Measurements from ENCODE around the gene IQGAP1.
A peak's percentile ranks its signal among the peaks of the same experiment; 100 is the strongest.
"Not testable (repeated sequence)": the region's sequence is repeated elsewhere in the genome, so short reads cannot be mapped to it uniquely, and the experiment has no call there.

Gene IQGAP1

DNA sequence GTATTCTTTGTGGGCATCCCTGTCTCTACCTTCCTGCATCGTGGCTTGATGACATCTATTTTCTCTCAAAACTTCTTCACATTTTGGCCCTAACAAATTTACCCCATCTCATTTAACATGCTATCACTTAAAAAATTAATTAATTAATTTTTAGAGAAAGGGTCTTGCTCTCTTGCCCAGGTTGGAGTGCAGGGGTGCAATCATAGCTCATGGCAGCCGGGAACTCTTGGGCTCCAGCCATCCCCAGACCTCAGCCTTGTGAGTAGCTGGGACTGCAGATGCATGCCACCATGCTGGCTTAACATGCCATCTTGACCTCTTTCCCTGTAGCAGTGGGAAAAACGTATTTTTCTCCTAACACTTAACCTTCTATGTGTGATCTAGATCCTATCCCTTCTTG, 20.6 kb downstream of the IQGAP1 start:
- in situ Hi-C loops (cut with MboI; ENCODE audit: low sequenced_read_pairs) = no loop called here
- Histone ChIP-seq H3K4me1 (peaks cover 64% of the 10 kb centered on the region), H3K9me3 (no peaks in the 10 kb centered on the region), H3K27me3 (ENCODE audit: low read depth) (no peaks in the 10 kb centered on the region), H3K4me3 (no peak overlapping the region), H3K36me3 (replicated peaks) (0 out of 2 replicates have a peak, but pooled peaks cover 3% of the 10 kb centered on the region)
- no peak for DNase-seq (ENCODE audit: low spot score in 2 of 2)

DNA sequence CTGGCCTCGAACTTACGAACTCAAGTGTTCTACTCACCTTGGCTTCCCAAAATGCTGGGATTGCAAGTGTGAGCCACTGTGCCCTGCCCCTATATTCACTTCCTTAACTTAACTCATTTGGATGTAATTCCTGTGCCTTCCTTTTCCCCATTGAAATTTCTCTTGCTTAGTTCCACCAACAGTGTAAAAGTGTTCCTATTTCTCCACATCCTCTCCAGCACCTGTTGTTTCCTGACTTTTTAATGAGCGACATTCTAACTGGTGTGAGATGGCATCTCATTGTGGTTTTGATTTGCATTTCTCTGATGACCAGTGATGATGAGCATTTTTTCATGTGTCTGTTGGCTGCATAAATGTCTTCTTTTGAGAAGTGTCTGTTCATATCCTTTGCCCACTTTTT, 21.5 kb downstream of the IQGAP1 start:
- in situ Hi-C loops (cut with MboI; ENCODE audit: low sequenced_read_pairs); H3K36me3 ChIP-seq (replicated peaks); DNase-seq (ENCODE audit: low spot score in 2 of 2); H3K4me3 ChIP-seq; H3K27me3 ChIP-seq (ENCODE audit: low read depth); H3K9me3 ChIP-seq: not testable (repeated sequence)
- H3K4me1 ChIP-seq = peaks cover 62% of the 10 kb centered on the region

DNA sequence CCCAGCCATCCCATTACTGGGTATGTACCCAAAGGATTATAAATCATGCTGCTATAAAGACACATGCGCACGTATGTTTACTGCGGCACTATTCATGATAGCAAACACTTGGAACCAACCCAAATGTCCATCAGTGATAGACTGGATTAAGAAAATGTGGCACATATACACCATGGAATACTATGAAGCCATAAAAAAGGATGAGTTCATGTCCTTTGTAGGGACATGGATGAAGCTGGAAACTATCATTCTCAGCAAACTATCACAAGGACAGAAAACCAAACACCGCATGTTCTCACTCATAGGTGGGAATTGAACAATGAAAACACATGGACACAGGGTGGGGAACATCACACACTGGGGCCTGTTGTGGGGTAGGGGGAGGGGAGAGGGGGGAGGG, 22.3 kb downstream of the IQGAP1 start:
- DNase-seq (ENCODE audit: low spot score in 2 of 2); in situ Hi-C loops (cut with MboI; ENCODE audit: low sequenced_read_pairs); H3K27me3 ChIP-seq (ENCODE audit: low read depth); H3K4me3 ChIP-seq; H3K9me3 ChIP-seq; H3K36me3 ChIP-seq (replicated peaks): not testable (repeated sequence)
- peaks cover 56% of the 10 kb centered on the region for H3K4me1 ChIP-seq

DNA sequence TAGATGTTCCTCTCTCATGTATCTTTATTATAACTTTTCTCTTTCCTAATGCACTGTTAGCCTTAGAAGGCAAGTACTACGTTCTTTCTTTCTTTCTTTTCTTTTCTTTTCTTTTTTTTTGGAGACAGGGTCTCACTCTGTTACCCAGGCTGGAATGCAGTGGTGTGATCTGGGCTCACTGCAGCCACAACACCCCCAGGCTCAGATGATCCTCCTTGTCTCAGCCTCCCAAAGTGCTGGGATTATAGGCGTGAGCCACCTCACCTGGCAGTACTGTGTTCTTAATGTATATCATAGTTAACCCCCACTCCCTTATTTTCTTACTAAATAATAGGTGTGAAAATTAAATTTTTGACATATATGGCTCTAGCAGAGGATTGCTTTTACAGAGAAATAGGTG, 23.1 kb downstream of the IQGAP1 start:
- H3K27me3 ChIP-seq (ENCODE audit: low read depth) = no peaks in the 10 kb centered on the region
- no peak overlapping the region for H3K4me3 ChIP-seq
- H3K4me1 ChIP-seq = peaks cover 48% of the 10 kb centered on the region
- no peak for DNase-seq (ENCODE audit: low spot score in 2 of 2)
- H3K36me3 ChIP-seq (replicated peaks) = 0 out of 2 replicates have a peak, but pooled peaks cover 3% of the 10 kb centered on the region
- in situ Hi-C loops (cut with MboI; ENCODE audit: low sequenced_read_pairs) = no loop called here
- no peaks in the 10 kb centered on the region for H3K9me3 ChIP-seq

DNA sequence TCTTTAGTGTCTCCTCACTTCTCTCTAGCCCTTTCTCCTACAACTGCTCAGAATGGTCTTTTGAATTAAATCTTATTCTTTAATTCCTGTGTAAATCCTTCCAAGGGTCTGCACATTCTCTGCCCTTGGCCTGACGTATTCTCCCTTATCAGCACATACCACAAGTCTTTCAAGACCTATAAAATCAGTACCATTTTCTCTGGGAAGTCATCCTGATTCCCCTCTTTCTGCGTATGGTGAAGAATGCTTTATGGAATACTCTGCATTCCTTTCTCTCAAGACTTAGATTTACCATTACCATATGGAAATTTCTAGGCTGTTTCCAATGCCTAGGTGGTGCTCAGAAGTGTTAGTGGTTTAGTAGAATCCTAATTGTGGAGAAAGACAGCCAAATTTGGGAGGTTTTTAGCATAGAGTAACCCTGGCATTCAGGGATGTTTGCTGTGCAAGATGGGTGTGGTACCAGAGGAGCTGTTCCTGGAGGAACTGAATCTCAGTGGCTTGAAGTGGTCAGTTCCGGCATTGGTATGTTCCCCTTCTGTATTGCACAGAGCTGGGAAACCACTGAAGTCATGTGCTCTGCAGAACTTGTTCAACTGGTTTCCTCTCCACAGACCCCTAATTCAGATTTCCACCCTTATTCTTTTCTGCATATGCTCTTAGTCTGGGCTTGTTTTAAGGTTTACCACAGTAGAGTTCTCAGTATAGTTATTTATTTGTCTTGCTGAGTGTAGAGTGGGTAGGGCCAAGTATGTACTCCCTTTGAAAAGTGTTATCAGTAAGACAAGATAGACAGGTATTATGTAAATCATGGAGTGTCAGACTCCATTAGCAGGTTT, 24.5 kb downstream of the IQGAP1 start:
- H3K36me3 ChIP-seq (replicated peaks) = 0 out of 2 replicates have a peak, but pooled peaks cover 3% of the 10 kb centered on the region
- H3K27me3 ChIP-seq (ENCODE audit: low read depth) = no peaks in the 10 kb centered on the region
- in situ Hi-C loops (cut with MboI; ENCODE audit: low sequenced_read_pairs) = no loop called here
- H3K4me3 ChIP-seq = no peak overlapping the region
- H3K9me3 ChIP-seq = no peaks in the 10 kb centered on the region
- H3K4me1 ChIP-seq = peaks cover 34% of the 10 kb centered on the region
- DNase-seq (ENCODE audit: low spot score in 2 of 2) = peak in 1 of 2 experiments; percentile 50

DNA sequence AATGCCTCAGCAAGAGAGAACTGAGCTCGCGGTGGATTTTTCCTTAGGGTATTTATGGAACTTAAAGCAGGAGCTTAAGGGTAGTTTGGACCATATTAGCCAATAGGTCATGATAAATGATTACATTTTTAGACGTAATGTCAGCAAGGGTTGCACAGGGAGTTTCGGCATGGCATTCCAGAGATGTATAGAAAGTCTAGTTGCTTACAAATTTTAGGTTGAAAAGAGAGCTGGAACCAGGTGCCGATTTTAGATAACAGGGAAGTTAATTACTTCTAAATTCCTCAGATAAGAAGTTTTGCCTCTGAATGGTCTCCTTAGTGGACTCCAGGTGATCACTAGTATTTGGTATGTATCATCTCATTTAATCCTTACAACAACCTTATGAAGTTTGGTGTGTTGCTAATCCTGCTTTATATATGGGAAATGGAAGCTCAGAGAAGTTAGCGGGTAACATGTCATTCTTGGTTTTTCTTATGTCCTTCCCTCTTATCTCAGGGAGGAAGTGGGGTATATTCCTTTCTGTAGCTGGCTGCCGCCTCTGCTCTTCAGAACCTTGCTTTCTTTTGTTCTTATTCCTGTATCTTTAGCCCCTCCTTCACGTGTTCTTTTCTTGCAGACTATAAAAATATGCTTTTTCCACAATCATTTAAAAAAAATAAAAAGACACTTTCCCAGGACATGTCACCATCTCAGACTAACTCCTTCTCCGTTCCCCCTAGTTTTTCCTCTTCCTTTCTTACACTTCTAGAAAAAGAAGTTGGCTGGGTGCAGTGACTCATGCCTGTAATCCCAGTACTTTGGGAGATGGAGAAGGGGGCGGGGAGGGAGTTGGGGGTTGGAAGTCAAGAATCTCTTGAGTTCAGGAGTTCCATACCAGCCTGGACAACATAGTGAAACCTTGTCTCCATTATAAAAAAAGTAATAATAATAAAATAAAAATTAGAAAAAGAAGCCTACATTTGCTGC, 25.7 kb downstream of the IQGAP1 start:
- DNase-seq (ENCODE audit: low spot score in 2 of 2) = no peak
- in situ Hi-C loops (cut with MboI; ENCODE audit: low sequenced_read_pairs) = no loop called here
- peaks cover 25% of the 10 kb centered on the region for H3K4me1 ChIP-seq
- no peaks in the 10 kb centered on the region for H3K27me3 ChIP-seq (ENCODE audit: low read depth)
- no peaks in the 10 kb centered on the region for H3K9me3 ChIP-seq
- no peak overlapping the region for H3K4me3 ChIP-seq
- H3K36me3 ChIP-seq (replicated peaks) = 0 out of 2 replicates have a peak, but pooled peaks cover 3% of the 10 kb centered on the region

DNA sequence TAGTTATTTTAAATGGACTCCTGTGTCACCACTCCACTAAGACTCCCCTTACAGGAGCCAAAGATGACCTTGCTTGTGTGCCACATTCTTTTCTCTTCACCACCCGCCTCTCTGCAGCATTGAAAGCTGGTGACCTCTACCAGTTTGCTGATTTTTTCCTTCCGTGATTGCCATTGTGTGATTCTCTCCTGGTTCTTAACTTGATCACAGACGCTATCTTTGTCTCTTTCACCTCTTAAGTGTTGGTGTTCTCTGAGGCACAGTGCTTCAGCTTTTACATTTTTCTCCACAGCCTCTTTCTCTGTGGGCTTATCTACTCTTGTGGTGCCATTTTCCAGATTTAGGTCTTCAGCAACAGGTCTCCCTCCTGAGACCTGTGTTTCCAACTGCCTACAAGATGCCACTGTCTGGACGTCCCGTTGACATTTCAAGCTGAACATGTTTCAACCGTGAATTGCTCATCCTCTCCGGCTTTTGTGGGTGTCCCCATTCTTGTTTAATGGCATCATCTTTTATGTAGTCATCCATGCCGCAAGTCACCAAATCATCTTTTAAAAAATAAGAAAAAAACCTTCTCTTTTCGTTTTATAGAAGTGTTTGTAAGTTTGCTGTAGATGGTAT, 26.5 kb downstream of the IQGAP1 start:
- Histone ChIP-seq H3K27me3 (ENCODE audit: low read depth) (no peaks in the 10 kb centered on the region), H3K4me1 (peaks cover 30% of the 10 kb centered on the region), H3K4me3 (no peak overlapping the region), H3K9me3 (no peaks in the 10 kb centered on the region), H3K36me3 (replicated peaks) (0 out of 2 replicates have a peak, but pooled peaks cover 1% of the 10 kb centered on the region)
- DNase-seq (ENCODE audit: low spot score in 2 of 2) = no peak
- in situ Hi-C loops (cut with MboI; ENCODE audit: low sequenced_read_pairs) = no loop called here

DNA sequence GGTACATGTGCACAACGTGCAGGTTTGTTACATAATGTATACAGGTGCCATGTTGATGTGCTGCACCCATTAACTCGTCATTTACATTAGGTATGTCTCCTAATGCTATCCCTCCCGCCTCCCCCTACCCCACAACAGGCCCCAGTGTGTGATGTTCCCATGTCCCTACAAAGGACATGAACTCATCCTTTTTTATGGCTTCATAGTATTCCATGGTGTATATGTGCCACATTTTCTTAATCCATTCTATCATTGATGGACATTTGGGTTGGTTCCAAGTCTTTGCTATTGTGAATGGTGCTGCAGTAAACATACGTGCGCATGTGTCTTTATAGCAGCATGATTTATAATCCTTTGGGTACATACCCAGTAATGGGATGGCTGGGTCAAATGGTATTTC, 28.0 kb downstream of the IQGAP1 start:
- peaks cover 41% of the 10 kb centered on the region for H3K4me1 ChIP-seq
- H3K9me3 ChIP-seq; H3K4me3 ChIP-seq; H3K27me3 ChIP-seq (ENCODE audit: low read depth); in situ Hi-C loops (cut with MboI; ENCODE audit: low sequenced_read_pairs); H3K36me3 ChIP-seq (replicated peaks); DNase-seq (ENCODE audit: low spot score in 2 of 2): not testable (repeated sequence)

DNA sequence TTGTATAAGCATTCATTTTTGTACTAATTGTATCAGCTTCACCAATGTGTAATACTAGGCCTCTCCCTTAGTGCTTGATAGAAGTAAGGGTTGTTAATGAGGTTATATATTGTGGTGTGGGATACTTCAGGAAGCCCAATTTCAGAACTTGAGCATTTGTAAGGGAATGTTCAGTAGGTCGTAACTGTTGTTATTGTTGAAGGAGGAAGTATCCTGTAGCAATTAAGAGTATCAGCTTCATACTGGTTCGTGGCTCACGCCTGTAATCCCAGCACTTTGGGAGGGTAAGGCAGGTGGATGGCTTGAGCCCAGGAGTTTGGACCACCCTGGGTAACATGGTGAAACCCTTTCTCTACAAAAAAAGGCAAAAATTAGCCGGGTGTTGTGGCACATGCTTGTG, 30.6 kb downstream of the IQGAP1 start:
- DNase-seq (ENCODE audit: low spot score in 2 of 2) = no peak
- in situ Hi-C loops (cut with MboI; ENCODE audit: low sequenced_read_pairs) = no loop called here
- no peaks in the 10 kb centered on the region for H3K27me3 ChIP-seq (ENCODE audit: low read depth)
- H3K4me3 ChIP-seq = no peak overlapping the region
- H3K36me3 ChIP-seq (replicated peaks) = no peaks in the 10 kb centered on the region
- no peaks in the 10 kb centered on the region for H3K9me3 ChIP-seq
- peaks cover 20% of the 10 kb centered on the region for H3K4me1 ChIP-seq

DNA sequence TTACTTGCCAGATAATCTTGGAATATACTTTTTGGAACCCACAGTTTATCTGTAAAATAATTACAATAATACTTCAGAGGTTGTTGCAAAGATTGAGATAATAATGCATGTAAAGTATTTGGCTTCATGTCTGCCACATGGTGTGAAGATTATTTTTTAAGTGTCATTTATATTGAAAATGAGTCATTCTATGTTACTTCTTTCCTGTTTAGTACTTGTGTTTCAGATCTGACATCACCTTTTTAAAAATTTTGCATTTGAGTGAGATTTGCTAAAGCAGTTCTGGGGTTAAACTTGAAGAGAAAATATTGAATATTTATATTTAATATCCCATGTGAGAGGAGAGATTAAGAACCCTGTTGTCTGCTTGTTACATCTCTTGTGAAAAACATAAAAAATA, 31.2 kb downstream of the IQGAP1 start:
- H3K36me3 ChIP-seq (replicated peaks) = no peaks in the 10 kb centered on the region
- no peaks in the 10 kb centered on the region for H3K9me3 ChIP-seq
- no peak overlapping the region for H3K4me3 ChIP-seq
- peaks cover 18% of the 10 kb centered on the region for H3K4me1 ChIP-seq
- in situ Hi-C loops (cut with MboI; ENCODE audit: low sequenced_read_pairs) = no loop called here
- no peaks in the 10 kb centered on the region for H3K27me3 ChIP-seq (ENCODE audit: low read depth)
- no peak for DNase-seq (ENCODE audit: low spot score in 2 of 2)

DNA sequence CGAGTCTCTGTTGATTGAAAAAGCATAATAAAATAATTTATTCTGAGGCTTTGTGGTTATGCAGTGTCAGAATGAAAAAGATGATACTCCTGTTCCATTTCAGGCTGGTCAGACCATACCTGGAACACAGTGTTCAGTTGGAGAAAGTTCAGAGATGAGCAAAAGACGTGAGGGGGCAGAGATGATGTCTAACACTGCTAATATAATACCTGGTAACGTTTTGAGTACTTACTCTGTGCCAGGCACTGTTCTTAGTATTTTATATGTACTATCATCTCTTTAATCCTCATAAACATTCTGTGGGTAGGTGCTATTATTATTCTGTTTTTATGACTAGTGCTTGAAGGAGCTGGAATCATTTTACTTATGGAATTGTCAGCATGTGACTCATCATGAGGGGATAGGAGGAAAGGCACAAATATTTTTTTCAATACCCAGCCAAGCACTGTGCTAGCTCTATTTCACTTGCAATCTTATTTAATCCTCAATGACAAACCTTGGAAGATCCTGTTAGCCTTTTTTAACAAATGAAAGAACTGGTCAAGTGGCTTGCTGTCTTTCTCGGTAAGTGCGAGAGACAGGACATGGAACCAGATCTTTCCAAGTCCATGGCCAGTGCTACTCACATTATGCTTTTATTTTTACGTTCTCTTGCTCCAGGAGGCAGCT, 31.8 kb downstream of the IQGAP1 start:
- Histone ChIP-seq H3K9me3 (no peaks in the 10 kb centered on the region), H3K36me3 (replicated peaks) (no peaks in the 10 kb centered on the region), H3K4me1 (peaks cover 18% of the 10 kb centered on the region), H3K4me3 (no peak overlapping the region), H3K27me3 (ENCODE audit: low read depth) (no peaks in the 10 kb centered on the region)
- DNase-seq (ENCODE audit: low spot score in 2 of 2) = peak in 1 of 2 experiments; percentile 93
- in situ Hi-C loops (cut with MboI; ENCODE audit: low sequenced_read_pairs) = no loop called here

DNA sequence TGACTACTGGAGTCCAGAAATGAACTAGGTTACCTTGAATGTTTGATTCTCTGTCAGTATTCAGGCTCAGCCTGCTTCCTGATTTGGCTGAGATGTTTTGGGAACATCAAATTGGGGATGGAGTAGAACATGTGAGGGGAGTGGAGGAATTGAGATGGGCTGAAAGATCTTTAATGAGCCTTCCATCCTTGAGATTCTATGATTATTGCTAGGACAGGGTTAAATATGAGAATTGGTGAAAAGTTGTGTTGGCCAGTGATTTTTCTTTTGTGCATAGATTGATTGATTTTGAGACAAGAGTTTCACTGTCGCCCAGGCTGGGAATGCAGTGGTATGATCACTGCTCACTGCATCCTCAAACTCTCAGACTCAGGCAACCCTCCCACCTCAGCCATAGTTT, 32.4 kb downstream of the IQGAP1 start:
- H3K4me3 ChIP-seq = no peak overlapping the region
- in situ Hi-C loops (cut with MboI; ENCODE audit: low sequenced_read_pairs) = no loop called here

DNA sequence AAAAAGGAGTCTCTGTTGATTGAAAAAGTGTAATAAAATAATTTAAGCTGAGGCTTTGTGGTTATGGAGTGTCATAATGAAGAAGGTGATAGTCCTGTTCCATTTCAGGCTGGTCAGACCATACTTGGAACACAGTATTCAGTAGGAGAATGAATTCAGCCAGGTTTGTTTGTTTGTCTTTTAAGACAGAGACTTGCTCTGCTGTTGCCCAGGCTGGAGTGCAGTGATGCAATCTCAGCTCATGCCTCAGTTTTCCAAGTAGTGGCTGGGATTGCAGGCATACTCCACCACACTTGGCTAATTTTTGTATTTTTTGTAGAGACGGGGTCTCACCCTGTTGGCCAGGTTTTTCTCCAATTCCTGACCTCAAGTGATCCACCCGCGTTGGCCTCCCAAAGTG, 33.5 kb downstream of the IQGAP1 start:
- Histone ChIP-seq H3K4me1 (peaks cover 22% of the 10 kb centered on the region), H3K9me3 (no peaks in the 10 kb centered on the region), H3K27me3 (ENCODE audit: low read depth) (no peaks in the 10 kb centered on the region), H3K4me3 (no peak overlapping the region), H3K36me3 (replicated peaks) (no peaks in the 10 kb centered on the region)
- no peak for DNase-seq (ENCODE audit: low spot score in 2 of 2)
- in situ Hi-C loops (cut with MboI; ENCODE audit: low sequenced_read_pairs) = no loop called here

More for the DNA sequence above, 32.4 kb downstream of the IQGAP1 start:
- peaks cover 19% of the 10 kb centered on the region for H3K4me1 ChIP-seq
- DNase-seq (ENCODE audit: low spot score in 2 of 2) = no peak
- H3K36me3 ChIP-seq (replicated peaks) = no peaks in the 10 kb centered on the region
- H3K9me3 ChIP-seq = no peaks in the 10 kb centered on the region
- no peaks in the 10 kb centered on the region for H3K27me3 ChIP-seq (ENCODE audit: low read depth)

Measured in HAP-1 (cell line).